Measurements from ENCODE around the gene CXCL10.

- TF ChIP-seq CTCF (IDR thresholded peaks at IDR 0.05) (no peak), ZFX (IDR thresholded peaks at IDR 0.05; ENCODE audit: borderline replicate concordance) (no peak)
Observed at GRCh38 chr4:76022677-76023076, 620 bp downstream of the CXCL10 start.
